ENCODE data around the gene MTA2.

MTA2 gene

DNA sequence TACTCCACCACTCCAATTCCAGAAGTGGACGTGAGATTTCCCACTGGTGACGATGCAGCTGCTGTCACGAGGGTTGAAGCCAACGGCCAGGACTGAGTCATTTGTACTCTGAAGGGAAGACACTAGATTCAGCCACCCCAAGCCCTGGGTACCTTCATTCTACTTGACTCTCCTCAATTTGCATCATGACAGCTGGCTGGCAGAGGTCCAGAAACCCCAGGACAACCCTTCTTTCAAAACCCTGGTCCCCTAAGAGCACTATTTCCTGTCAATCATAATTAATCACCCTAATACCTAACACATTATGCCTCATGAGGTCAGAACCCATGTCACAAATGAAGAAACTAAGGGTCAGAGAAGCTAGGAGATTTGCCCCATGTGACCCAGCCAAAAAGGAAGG is 6.0 kb upstream of the MTA2 start:
- CTCF ChIA-PET = interaction anchor here (0.7 to 2.1 kb wide), 3 partner anchors 14 to 98 kb away, joined by 3 to 9 read pairs (median 3); no protein-coding TSS in a partner anchor

GRCh38 chr11:62605902-62606301 is 4.2 kb upstream of the MTA2 start:
- Histone ChIP-seq H3K9me3 (ENCODE audit: control insufficient read depth, insufficient read depth, low read depth, low read length) (no peaks in the 10 kb centered on the region), H3K4me1 (ENCODE audit: control insufficient read depth, insufficient read depth, low read length) (no peaks in the 10 kb centered on the region), H3K27ac (ENCODE audit: extremely low read depth, low read depth, low read length) (no peak overlapping the region), H3K36me3 (ENCODE audit: control insufficient read depth in 2 of 2, insufficient read depth in 1 of 2, low read length in 2 of 2) (peaks cover 0 to 58% of the 10 kb centered on the region in 2 experiments; a peak in 1 of 3 replicates), H3K4me3 (ENCODE audit: low read depth, low read length) (no peak overlapping the region)
- CTCF ChIA-PET = interaction anchor here (0.7 to 1.0 kb wide), 3 partner anchors 17 to 1834 kb away, joined by 3 to 4 read pairs (median 3); no protein-coding TSS in a partner anchor
- POLR2A ChIA-PET = interaction anchor here (1.0 to 1.1 kb wide), 2 partner anchors 14 to 32 kb away, joined by 6 to 7 read pairs; partner anchors contain the start of genes EEF1G and TUT1
- TF ChIP-seq ZNF571 (tag by site-specific recombination; IDR thresholded peaks at IDR 0.05) (no peak), SP7 (tag by site-specific recombination; IDR thresholded peaks at IDR 0.05) (no peak), GLI4 (tag by site-specific recombination; IDR thresholded peaks at IDR 0.05) (no peak), ZNF501 (tag by site-specific recombination; IDR thresholded peaks at IDR 0.05) (no peak)
- TF ChIP-seq, protein P1, sequence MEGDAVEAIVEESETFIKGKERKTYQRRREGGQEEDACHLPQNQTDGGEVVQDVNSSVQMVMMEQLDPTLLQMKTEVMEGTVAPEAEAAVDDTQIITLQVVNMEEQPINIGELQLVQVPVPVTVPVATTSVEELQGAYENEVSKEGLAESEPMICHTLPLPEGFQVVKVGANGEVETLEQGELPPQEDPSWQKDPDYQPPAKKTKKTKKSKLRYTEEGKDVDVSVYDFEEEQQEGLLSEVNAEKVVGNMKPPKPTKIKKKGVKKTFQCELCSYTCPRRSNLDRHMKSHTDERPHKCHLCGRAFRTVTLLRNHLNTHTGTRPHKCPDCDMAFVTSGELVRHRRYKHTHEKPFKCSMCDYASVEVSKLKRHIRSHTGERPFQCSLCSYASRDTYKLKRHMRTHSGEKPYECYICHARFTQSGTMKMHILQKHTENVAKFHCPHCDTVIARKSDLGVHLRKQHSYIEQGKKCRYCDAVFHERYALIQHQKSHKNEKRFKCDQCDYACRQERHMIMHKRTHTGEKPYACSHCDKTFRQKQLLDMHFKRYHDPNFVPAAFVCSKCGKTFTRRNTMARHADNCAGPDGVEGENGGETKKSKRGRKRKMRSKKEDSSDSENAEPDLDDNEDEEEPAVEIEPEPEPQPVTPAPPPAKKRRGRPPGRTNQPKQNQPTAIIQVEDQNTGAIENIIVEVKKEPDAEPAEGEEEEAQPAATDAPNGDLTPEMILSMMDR (tag by site-specific recombination; IDR thresholded peaks at IDR 0.05) = no peak
- TF ChIP-seq, protein P2, sequence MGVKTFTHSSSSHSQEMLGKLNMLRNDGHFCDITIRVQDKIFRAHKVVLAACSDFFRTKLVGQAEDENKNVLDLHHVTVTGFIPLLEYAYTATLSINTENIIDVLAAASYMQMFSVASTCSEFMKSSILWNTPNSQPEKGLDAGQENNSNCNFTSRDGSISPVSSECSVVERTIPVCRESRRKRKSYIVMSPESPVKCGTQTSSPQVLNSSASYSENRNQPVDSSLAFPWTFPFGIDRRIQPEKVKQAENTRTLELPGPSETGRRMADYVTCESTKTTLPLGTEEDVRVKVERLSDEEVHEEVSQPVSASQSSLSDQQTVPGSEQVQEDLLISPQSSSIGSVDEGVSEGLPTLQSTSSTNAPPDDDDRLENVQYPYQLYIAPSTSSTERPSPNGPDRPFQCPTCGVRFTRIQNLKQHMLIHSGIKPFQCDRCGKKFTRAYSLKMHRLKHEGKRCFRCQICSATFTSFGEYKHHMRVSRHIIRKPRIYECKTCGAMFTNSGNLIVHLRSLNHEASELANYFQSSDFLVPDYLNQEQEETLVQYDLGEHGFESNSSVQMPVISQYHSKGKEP (tag by site-specific recombination; IDR thresholded peaks at IDR 0.05) = no peak

More for the DNA sequence above, 6.0 kb upstream of the MTA2 start:
- Histone ChIP-seq H3K4me1 (ENCODE audit: control insufficient read depth, insufficient read depth, low read length) (no peaks in the 10 kb centered on the region), H3K9me3 (ENCODE audit: control insufficient read depth, insufficient read depth, low read depth, low read length) (no peaks in the 10 kb centered on the region), H3K4me3 (ENCODE audit: low read depth, low read length) (no peak overlapping the region), H3K36me3 (ENCODE audit: control insufficient read depth in 2 of 2, insufficient read depth in 1 of 2, low read length in 2 of 2) (peaks cover 0 to 58% of the 10 kb centered on the region in 2 experiments; a peak in 1 of 3 replicates), H3K27ac (ENCODE audit: extremely low read depth, low read depth, low read length) (no peak overlapping the region)
- TF ChIP-seq ZBTB10 (tag by site-specific recombination; IDR thresholded peaks at IDR 0.05) (no peak), ZNF558 (tag by site-specific recombination; IDR thresholded peaks at IDR 0.05) (no peak), OSR2 (tag by site-specific recombination; IDR thresholded peaks at IDR 0.05) (no peak)
- TF ChIP-seq, protein P3, sequence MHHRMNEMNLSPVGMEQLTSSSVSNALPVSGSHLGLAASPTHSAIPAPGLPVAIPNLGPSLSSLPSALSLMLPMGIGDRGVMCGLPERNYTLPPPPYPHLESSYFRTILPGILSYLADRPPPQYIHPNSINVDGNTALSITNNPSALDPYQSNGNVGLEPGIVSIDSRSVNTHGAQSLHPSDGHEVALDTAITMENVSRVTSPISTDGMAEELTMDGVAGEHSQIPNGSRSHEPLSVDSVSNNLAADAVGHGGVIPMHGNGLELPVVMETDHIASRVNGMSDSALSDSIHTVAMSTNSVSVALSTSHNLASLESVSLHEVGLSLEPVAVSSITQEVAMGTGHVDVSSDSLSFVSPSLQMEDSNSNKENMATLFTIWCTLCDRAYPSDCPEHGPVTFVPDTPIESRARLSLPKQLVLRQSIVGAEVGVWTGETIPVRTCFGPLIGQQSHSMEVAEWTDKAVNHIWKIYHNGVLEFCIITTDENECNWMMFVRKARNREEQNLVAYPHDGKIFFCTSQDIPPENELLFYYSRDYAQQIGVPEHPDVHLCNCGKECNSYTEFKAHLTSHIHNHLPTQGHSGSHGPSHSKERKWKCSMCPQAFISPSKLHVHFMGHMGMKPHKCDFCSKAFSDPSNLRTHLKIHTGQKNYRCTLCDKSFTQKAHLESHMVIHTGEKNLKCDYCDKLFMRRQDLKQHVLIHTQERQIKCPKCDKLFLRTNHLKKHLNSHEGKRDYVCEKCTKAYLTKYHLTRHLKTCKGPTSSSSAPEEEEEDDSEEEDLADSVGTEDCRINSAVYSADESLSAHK (tag by site-specific recombination; IDR thresholded peaks at IDR 0.05) = no peak
- TF ChIP-seq, protein P4, sequence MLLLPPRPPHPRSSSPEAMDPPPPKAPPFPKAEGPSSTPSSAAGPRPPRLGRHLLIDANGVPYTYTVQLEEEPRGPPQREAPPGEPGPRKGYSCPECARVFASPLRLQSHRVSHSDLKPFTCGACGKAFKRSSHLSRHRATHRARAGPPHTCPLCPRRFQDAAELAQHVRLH (tag by site-specific recombination; IDR thresholded peaks at IDR 0.05) = no peak
- POLR2A ChIA-PET = interaction anchor here (0.6 to 1.2 kb wide), 4 partner anchors 16 to 834 kb away, joined by 3 to 7 read pairs (median 4); partner anchors contain the start of genes EEF1G, INTS5 and TUT1

Measured in HEK293 (cell line).